GM20431 (cell line): ENCODE results near the gene OAF.
"Not testable (repeated sequence)": the region's sequence is repeated elsewhere in the genome, so short reads cannot be mapped to it uniquely, and the experiment has no call there.

Experiments used
- in situ Hi-C: fragments of 300-500 bp; cut with MseI, MboI; formaldehyde crosslinking; loops from one replicate; pipeline ENCODE4 v1.15.0; 2020; ENCODE audit warnings: low sequenced_read_pairs; ENCODE audit not compliant: unreplicated experiment

Gene OAF

DNA sequence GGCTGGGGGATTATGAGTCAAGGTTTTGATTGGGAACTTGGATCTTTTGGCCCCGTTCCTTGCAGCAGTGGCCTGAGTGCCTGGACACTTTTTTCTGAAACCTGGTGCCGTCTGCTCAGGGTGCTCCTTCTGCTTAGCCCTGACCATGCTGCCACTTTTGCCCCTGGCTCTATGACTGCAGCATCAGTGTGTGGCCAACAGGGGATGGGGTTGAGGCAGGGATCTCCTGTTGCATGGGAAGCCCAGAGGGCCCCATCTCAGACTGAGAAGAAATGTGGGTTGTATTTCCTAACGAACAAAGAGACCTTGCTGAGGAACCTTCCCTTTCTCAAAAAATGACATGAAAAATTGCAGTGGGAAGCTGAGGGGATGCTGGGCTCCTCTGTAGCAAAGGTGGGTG, 47.8 kb downstream of the OAF start:
- in situ Hi-C loops = no loop called here

DNA sequence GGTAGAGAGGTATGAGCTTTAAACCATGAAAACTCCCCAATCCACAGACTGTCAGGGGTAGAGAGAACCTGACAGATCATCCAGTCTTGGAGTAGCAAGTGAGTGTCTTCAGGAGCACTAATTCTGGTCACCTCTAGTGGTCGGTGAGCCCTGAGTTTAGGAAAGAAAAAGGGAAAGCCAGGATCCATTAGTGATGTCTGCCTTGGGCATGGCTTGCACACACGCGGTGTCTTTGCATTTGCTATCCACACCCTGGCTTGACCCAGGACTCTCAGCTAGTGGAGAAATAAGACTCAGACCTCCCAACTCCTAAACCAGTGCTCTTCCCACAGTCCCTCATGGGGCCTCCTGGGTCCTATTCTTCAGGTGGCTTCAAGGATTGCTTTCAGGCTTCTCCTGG, 48.4 kb downstream of the OAF start:
- in situ Hi-C loops = no loop called here

GRCh38 chr11:120259988-120260565, 49.2 kb downstream of the OAF start:
- in situ Hi-C loops = no loop called here

DNA sequence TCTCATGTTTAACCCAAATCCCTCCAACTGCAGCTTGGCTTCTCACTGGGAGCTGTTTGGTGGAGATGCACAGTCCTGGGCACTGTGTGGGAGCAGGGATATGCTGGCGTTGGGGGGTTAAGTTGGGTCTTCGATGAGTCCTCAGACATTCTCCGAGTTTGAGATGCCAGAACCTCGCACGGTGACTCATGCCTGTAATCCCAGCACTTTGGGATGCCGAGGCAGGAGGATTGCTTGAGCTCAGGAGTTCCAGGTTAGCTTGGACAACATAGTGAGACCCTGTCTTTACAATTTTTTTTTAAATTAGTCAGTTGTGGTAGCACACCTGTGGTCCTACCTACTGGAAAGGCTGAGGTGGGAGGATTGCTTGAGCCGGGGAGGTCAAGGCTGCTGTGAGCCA, 49.8 kb downstream of the OAF start:
- in situ Hi-C loops = no loop called here

- in situ Hi-C loops = no loop called here
Measured at GRCh38 chr11:120261321-120261720, 50.5 kb downstream of the OAF start.

GRCh38 chr11:120261931-120262330, 51.1 kb downstream of the OAF start:
- in situ Hi-C loops = no loop called here

GRCh38 chr11:120267319-120267718, 56.5 kb downstream of the OAF start:
- in situ Hi-C loops = no loop called here

DNA sequence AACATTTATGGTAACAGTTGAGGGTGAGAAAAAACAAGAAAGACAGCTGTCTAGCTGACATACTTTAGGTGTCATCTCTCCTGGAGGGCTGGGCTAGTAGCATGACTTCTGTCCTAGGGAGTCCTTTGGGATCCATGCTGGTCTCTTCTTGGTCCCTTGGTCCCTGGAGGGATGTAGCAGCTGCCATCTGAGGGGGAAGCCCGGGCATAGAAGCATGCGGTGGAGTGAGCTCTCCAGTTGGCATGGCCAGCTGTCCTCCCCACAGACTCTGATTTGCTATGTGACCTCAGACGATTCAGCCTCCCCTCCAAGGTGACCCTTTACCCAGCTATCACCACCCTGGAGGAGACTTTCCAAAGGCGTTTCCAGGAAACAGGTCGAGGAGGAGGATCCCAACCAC, 57.9 kb downstream of the OAF start:
- in situ Hi-C loops = no loop called here

DNA sequence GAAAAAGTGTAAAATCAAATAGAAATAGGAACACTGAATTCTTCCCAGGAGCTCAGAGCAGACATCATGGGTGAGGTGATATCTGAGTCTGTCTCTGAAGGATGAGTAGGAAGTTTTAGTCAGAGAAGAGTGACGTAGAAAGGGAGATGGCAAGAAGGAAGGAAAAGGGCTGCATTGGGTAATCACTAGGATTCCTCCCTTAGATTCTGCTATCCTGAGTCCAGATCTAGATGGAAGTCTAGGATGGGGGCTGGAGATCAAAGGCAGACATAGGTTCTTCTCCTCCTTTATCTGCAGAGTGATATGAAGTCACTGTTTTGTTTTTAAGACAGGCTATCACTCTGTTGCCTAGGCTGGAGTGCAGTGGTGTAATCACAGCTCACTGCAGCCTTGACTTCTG, 59.6 kb downstream of the OAF start:
- in situ Hi-C loops = no loop called here

- in situ Hi-C loops = no loop called here
Measured at GRCh38 chr11:120271672-120272071, 60.8 kb downstream of the OAF start.

GRCh38 chr11:120272303-120272702, 61.5 kb downstream of the OAF start:
- in situ Hi-C loops = no loop called here

DNA sequence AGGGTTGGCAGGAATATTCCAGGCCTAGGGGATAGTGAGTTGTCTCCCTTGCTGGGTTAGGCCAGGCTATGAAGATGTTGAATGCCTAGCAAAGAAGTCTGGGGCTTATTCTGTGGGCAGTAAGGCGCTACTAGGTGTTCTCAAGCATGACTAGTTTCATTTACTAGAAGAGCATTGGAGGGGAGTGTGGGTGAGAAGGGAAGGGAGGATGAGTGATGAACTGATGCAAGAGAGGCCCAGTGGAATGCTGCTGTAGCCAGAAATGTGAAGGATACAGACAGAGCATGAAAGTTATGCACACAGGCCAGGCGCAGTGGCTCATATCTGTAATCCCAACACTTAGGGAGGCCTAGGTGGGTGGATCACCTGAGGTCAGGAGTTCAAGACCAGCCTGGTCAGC, 62.6 kb downstream of the OAF start:
- in situ Hi-C loops = no loop called here

DNA sequence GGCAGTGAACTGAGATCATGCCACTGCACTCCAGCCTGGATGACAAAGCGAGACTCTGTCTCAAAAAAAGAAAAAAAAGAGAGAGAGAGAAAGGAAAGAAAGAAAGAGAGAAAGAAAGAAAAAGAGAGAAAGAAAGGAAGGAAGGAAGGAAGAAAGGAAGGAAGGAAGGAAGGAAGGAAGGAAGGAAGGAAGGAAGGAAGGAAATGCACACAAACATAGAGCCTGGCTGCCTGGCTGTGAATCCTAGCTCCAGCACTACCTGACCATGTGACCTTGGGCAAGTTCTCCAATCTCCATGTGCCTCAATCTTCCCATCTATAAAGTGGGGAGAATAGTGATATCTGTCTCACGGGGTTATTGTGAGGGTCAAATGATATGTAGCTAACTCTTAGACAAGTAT, 63.1 kb downstream of the OAF start:
- in situ Hi-C loops = not testable (repeated sequence)

DNA sequence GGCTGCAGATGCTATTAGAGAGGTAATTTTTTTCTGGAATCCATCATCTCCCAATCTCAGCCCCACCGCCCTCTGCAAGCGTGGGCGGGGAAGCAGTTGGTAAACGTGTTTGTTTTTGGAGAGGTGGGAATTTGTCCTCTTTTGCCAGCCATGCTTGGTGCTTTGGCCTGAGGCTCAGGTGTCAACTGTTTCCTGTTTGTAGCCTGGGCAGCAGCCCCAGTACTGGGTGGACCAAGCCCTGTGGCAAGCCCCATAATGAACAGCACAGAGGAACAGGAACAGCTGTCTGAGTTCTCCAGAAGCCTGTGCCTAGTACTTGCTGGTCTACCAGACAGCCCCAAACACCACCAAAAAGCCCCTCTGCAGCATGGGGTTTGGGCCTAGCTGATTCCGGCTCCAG, 68.7 kb downstream of the OAF start:
- in situ Hi-C loops = no loop called here
